Measurements from ENCODE around the gene PGAP3. TPM values are rescaled to one million over a fixed set of nuclear protein-coding genes. Genes with fewer than 3 reads are reported as not detected.

PGAP3 gene
- total RNA-seq, 1 experiment from 2014 or later = 21.8 TPM

- Histone ChIP-seq H3K36me3 (ENCODE audit: control insufficient read depth, insufficient read depth, low read length) (no peaks in the 10 kb centered on the region), H3K27ac (ENCODE audit: low read length) (no peak overlapping the region), H3K27me3 (ENCODE audit: control insufficient read depth, insufficient read depth, low read length) (no peaks in the 10 kb centered on the region), H3K9me3 (ENCODE audit: control insufficient read depth, insufficient read depth, low read depth, low read length) (no peaks in the 10 kb centered on the region), H3K4me1 (ENCODE audit: control insufficient read depth, insufficient read depth, low read length) (peaks cover 4% of the 10 kb centered on the region; the same call in 1 of the 2 replicates), H3K4me3 (ENCODE audit: low read depth in 2 of 2, low read length in 2 of 2) (peak overlapping the region in 1 of 2 experiments; percentile 19; a peak in 1 of 4 replicates)
- peak; percentile 73 for DNase-seq (ENCODE audit: low read depth, low spot score)
- peak; percentile 74 for ATAC-seq
- BruUV-seq (replicated peaks) = no TSS peak
- in situ Hi-C loops (cut with HindIII; ENCODE audit: low pct_unique_long_range_greater_than_20kb, low sequenced_read_pairs) (no loop called here), intact Hi-C loops (cut with micrococcal nuclease; ENCODE audit: unreplicated experiment) (loop anchor here (5.0 kb wide), 2 partner anchors 51 to 74 kb away; no protein-coding TSS in a partner anchor)
- TF ChIP-seq POLR2AphosphoS5 (IDR thresholded peaks at IDR 0.05; ENCODE audit: low read depth, low read length) = no peak
- peak; percentile 94 for TF ChIP-seq CTCF (IDR thresholded peaks at IDR 0.05)
- no peak for TF ChIP-seq SIN3A (IDR thresholded peaks at IDR 0.05; ENCODE audit: borderline replicate concordance, insufficient read depth, low read depth, low read length)
- no peak for TF ChIP-seq TCF7L2 (IDR thresholded peaks at IDR 0.05; ENCODE audit: low read depth, low read length)
- peak; percentile 76 to 84 for TF ChIP-seq REST (IDR thresholded peaks at IDR 0.05; ENCODE audit: insufficient read depth in 1 of 2, low read depth in 2 of 2, low read length in 1 of 2)
- ChIA-PET CTCF (interaction anchor here (0.5 to 1.5 kb wide), 21 partner anchors 9 to 836 kb away, joined by 3 to 16 read pairs (median 4); no protein-coding TSS in a partner anchor), POLR2A (no interaction called here)
Observed at GRCh38 chr17:39621523-39622379, 66.1 kb downstream of the PGAP3 start.

Small RNA genes lying within 50 kb of the gene (microRNA-seq; reads per million reads assigned to microRNA genes)
- 2.9 reads per million for gene MIR4728 (ENCODE audit: unreplicated experiment)

Other genes starting within 250 kb of the PGAP3 start
- gene MED1, start 236.8 kb downstream of the PGAP3 start, total RNA-seq (2021; ENCODE audit: unreplicated experiment) = 41.4 TPM
- gene CDK12, start 226.6 kb downstream of the PGAP3 start, total RNA-seq (2021; ENCODE audit: unreplicated experiment) = 57.8 TPM
- not detected for gene NEUROD2, start 80.1 kb downstream of the PGAP3 start, total RNA-seq (2021; ENCODE audit: unreplicated experiment)
- 45.7 TPM for gene PPP1R1B, start 61.1 kb downstream of the PGAP3 start, total RNA-seq (2021; ENCODE audit: unreplicated experiment)
- gene STARD3, start 50.9 kb downstream of the PGAP3 start, total RNA-seq (2021; ENCODE audit: unreplicated experiment) = 44.8 TPM
- 1.6 TPM for gene TCAP, start 22.7 kb downstream of the PGAP3 start, total RNA-seq (2021; ENCODE audit: unreplicated experiment)
- gene PNMT, start 19.6 kb downstream of the PGAP3 start, total RNA-seq (2021; ENCODE audit: unreplicated experiment) = 2.4 TPM
- gene ERBB2, start 12.0 kb upstream of the PGAP3 start, total RNA-seq (2021; ENCODE audit: unreplicated experiment) = 68.6 TPM
- 103 TPM for gene MIEN1, start 42.5 kb upstream of the PGAP3 start, total RNA-seq (2021; ENCODE audit: unreplicated experiment)
- 2.8 TPM for gene GRB7, start 49.9 kb upstream of the PGAP3 start, total RNA-seq (2021; ENCODE audit: unreplicated experiment)
- 0.59 TPM for gene IKZF3, start 176.3 kb upstream of the PGAP3 start, total RNA-seq (2021; ENCODE audit: unreplicated experiment)
- not detected for gene ZPBP2, start 180.1 kb upstream of the PGAP3 start, total RNA-seq (2021; ENCODE audit: unreplicated experiment)
- 2.9 TPM for gene GSDMB, start 230.6 kb upstream of the PGAP3 start, total RNA-seq (2021; ENCODE audit: unreplicated experiment)
- 55.1 TPM for gene ORMDL3, start 239.5 kb upstream of the PGAP3 start, total RNA-seq (2021; ENCODE audit: unreplicated experiment)
- not detected for gene LRRC3C, start 239.7 kb upstream of the PGAP3 start, total RNA-seq (2021; ENCODE audit: unreplicated experiment)